Measurements from ENCODE around the gene EBF3. TPM values are rescaled to one million over a fixed set of nuclear protein-coding genes. Genes with fewer than 3 reads are reported as not detected.

Gene EBF3
- total and polyA plus RNA-seq, 2 experiments from 2014 or later, result 0.22 to 0.77 TPM

- Histone ChIP-seq H3K4me3 (no peak overlapping the region), H3K4me1 (ENCODE audit: insufficient read depth) (no peaks in the 10 kb centered on the region), H2AFZ (no peak overlapping the region), H3K9me2 (replicated peaks; ENCODE audit: insufficient read depth) (no peaks in the 10 kb centered on the region), H3K79me2 (no peaks in the 10 kb centered on the region), H3K27ac (no peak overlapping the region), H4K20me1 (ENCODE audit: insufficient read depth, poor library complexity, severe bottlenecking) (no peaks in the 10 kb centered on the region), H3K9me3 (ENCODE audit: low read depth) (no peaks in the 10 kb centered on the region), H3K36me3 (replicated peaks; ENCODE audit: insufficient read depth, low read depth) (no peaks in the 10 kb centered on the region), H3K4me2 (no peak overlapping the region), H3K27me3 (peaks cover 37% of the 10 kb centered on the region)
- no peak for DNase-seq (ENCODE audit: low spot score)
- TF ChIP-seq EZH2phosphoT487 (IDR thresholded peaks at IDR 0.05; ENCODE audit: low read depth, severe bottlenecking, unreplicated experiment) (no peak), EZH2 (IDR thresholded peaks at IDR 0.05; ENCODE audit: borderline replicate concordance) (no peak)
- TF ChIP-seq, protein P1, sequence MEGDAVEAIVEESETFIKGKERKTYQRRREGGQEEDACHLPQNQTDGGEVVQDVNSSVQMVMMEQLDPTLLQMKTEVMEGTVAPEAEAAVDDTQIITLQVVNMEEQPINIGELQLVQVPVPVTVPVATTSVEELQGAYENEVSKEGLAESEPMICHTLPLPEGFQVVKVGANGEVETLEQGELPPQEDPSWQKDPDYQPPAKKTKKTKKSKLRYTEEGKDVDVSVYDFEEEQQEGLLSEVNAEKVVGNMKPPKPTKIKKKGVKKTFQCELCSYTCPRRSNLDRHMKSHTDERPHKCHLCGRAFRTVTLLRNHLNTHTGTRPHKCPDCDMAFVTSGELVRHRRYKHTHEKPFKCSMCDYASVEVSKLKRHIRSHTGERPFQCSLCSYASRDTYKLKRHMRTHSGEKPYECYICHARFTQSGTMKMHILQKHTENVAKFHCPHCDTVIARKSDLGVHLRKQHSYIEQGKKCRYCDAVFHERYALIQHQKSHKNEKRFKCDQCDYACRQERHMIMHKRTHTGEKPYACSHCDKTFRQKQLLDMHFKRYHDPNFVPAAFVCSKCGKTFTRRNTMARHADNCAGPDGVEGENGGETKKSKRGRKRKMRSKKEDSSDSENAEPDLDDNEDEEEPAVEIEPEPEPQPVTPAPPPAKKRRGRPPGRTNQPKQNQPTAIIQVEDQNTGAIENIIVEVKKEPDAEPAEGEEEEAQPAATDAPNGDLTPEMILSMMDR (IDR thresholded peaks at IDR 0.05; ENCODE audit: poor library complexity), result no peak
- 100% methylated on average over 1 of the region's 1 CpG for WGBS (ENCODE audit: low lambda C conversion rate, missing lambda C conversion rate)
Observed at GRCh38 chr10:129978322-129978721, 14.2 kb upstream of the EBF3 start.

DNA sequence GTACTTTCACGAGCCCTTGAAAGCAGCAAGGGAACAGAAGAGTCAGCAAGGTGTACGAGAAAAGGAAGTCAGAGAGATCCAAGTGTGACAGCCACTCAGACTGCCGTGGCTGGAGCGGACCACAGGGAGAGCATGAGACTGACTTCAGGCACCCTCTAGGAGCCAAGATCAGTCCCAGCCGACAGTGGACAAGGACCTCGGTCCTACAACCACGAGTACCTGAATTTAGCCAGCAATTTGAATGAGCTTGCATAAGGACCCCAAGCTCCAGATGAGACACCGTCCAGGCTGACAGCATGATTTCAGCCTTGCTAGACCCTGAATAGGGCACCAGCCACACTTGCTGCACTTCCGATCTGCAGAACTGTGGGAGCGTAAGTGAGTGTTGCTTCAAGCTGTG, 13.7 kb upstream of the EBF3 start:
- no peak overlapping the region for H3K4me2 ChIP-seq
- WGBS (ENCODE audit: low lambda C conversion rate, missing lambda C conversion rate), result 81% methylated on average over 10 of the region's 10 CpGs
- no peaks in the 10 kb centered on the region for H4K20me1 ChIP-seq (ENCODE audit: insufficient read depth, poor library complexity, severe bottlenecking)
- no peak overlapping the region for H3K4me3 ChIP-seq
- H3K36me3 ChIP-seq (replicated peaks; ENCODE audit: insufficient read depth, low read depth), result no peaks in the 10 kb centered on the region
- DNase-seq (ENCODE audit: low spot score), result no peak
- no peaks in the 10 kb centered on the region for H3K4me1 ChIP-seq (ENCODE audit: insufficient read depth)
- H3K9me3 ChIP-seq (ENCODE audit: low read depth), result no peaks in the 10 kb centered on the region
- TF ChIP-seq EZH2 (IDR thresholded peaks at IDR 0.05; ENCODE audit: borderline replicate concordance), result no peak
- TF ChIP-seq EZH2phosphoT487 (IDR thresholded peaks at IDR 0.05; ENCODE audit: low read depth, severe bottlenecking, unreplicated experiment), result no peak
- TF ChIP-seq, protein P1 (IDR thresholded peaks at IDR 0.05; ENCODE audit: poor library complexity), result no peak
- no peaks in the 10 kb centered on the region for H3K9me2 ChIP-seq (replicated peaks; ENCODE audit: insufficient read depth)
- no peaks in the 10 kb centered on the region for H3K79me2 ChIP-seq
- H3K27me3 ChIP-seq, result peaks cover 42% of the 10 kb centered on the region
- H3K27ac ChIP-seq, result no peak overlapping the region
- no peak overlapping the region for H2AFZ ChIP-seq

- Histone ChIP-seq H3K4me2 (no peak overlapping the region), H3K36me3 (replicated peaks; ENCODE audit: insufficient read depth, low read depth) (no peaks in the 10 kb centered on the region), H4K20me1 (ENCODE audit: insufficient read depth, poor library complexity, severe bottlenecking) (no peaks in the 10 kb centered on the region), H3K9me3 (ENCODE audit: low read depth) (no peaks in the 10 kb centered on the region), H3K27me3 (peaks cover 79% of the 10 kb centered on the region), H3K4me3 (no peak overlapping the region), H3K27ac (no peak overlapping the region), H3K4me1 (ENCODE audit: insufficient read depth) (peaks cover 26% of the 10 kb centered on the region), H3K9me2 (replicated peaks; ENCODE audit: insufficient read depth) (no peaks in the 10 kb centered on the region), H3K79me2 (no peaks in the 10 kb centered on the region), H2AFZ (no peak overlapping the region)
- TF ChIP-seq EZH2phosphoT487 (IDR thresholded peaks at IDR 0.05; ENCODE audit: low read depth, severe bottlenecking, unreplicated experiment) (no peak), EZH2 (IDR thresholded peaks at IDR 0.05; ENCODE audit: borderline replicate concordance) (no peak)
- TF ChIP-seq, protein P1 (IDR thresholded peaks at IDR 0.05; ENCODE audit: poor library complexity), result no peak
- no peak for DNase-seq (ENCODE audit: low spot score)
- WGBS (ENCODE audit: low lambda C conversion rate, missing lambda C conversion rate), result 89% methylated on average over 8 of the region's 8 CpGs
Observed at GRCh38 chr10:129973674-129974059, 9.6 kb upstream of the EBF3 start.
